Ecto neural progenitor cell (in vitro differentiated cells): ENCODE data around the gene CCL22.
"Not testable (repeated sequence)": the region's sequence is repeated elsewhere in the genome, so short reads cannot be mapped to it uniquely, and the experiment has no call there.

Experiments used
- DNase-seq: peaks from one replicate; pipeline ENCODE4 v3.0.0-alpha.2; 2018; ENCODE audit warnings: low spot score

Gene CCL22, protein sequence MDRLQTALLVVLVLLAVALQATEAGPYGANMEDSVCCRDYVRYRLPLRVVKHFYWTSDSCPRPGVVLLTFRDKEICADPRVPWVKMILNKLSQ

DNA sequence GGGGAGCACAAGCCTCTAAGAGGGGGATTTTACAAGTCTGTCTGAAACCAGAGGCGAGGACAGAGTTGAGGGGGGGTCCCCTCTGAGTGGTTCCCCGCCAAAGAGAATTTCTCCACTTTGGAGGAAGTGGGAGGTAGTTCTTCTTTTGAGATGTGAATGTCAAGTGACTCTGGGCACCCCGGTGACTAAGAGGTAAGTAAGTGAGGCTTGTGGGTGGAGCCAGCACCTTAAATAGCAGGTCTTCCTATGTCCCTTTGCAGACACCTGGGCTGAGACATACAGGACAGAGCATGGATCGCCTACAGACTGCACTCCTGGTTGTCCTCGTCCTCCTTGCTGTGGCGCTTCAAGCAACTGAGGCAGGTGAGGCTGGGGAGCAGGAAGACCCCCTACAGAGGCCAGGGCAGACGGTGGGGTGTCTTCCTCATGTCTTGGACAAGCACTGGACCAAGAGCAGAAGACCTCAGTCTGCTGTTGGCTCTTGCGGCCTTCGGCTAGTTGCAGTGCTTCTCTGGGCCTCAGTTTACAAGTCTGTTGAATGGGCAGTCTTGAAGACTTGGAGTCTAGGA lies at the start of gene CCL22:
TSS of gene CCL22 (plus strand) at position 257 of the 569 bp plus-strand sequence. CDS start at position 291, 34 bp downstream.
- DNase-seq, result no peak

DNA sequence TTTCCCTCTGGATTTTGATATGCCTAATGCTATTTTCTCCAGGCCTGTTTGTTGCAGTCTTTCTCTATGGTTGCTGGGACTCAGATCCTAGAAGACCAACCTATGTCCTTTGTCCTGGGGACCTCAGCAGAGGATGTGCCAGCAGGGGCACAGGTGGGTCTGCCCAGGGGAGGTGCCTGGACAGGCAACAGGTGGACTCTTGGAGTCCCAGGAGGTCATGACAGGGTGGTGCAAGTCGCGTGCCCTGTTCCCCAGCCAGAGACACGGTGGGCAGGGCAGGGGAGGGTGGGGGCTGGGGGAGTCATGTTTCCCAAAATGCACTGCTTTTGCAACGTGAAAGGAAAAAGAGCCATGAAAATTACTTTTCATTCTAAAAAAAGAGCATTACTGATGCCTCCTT lies 47.8 kb upstream of the CCL22 start:
- DNase-seq, result no peak

DNA sequence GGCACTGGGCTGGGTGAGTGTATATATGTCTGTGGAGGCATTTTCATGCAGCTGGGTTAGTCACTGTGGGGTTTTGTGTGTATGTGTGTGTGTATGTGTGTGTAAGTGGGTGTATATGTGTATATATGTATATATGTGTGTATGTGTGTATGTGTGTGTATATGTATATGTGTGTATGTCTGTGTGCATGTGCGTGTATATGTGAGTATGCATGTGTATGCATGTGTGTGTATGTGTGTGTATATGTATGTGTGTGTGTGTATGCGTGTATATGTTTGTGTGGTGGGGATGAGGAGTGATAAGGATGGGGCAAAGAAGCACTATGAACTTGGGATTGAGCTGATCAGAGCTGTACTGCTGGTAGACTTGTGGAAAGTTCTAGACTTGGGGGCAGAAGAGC lies 45.1 kb upstream of the CCL22 start:
- DNase-seq, result no peak

DNA sequence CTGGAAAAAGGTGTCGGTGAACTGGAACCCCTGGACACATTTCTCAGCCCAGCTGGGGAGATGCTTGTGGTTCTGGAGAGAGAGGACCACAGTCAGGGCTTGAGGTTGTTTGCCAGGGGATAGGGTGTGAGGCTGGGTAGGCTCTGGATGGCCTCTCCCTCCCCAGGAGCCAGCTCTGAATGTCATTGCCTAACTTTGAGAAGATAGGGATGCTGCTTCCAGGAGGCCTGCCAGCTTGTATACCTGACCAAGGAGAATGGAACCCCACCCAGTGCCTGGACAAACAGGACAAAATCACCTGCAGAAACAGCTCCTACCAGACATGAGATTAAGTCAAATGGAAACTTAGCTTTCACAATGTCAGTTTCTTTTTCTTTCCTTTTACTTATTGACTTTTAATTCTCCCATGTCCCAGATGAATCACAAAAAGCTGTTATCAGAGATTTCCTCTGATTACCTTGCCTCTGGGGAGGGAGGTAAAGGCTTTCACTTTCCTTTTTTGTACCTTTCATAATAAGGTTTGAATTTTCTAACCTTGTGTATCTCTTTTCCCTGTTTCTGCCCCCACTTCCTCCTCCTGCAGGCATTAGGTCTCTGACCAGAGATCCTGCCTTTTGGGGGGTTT lies 44.3 kb upstream of the CCL22 start:
- no peak for DNase-seq

DNA sequence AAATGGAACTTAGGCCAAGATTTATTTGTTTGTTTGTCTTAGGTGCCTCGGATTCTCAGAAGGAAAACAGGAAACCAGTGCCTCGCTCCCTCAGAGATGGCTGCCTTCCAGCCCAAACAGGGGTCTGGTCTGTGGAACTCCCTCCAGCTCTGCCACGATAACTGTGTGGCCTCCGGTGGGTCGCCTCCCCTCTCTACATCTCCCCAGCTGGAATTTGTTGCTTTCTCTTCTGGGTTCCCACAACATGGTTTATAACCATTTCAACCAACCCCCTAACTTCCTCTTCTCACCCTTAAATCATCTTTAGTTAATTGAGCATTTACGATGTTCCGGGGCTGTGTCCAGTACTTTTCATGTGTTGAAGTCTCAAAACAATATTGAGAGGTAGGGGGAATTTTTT lies 43.2 kb upstream of the CCL22 start:
- no peak for DNase-seq

DNA sequence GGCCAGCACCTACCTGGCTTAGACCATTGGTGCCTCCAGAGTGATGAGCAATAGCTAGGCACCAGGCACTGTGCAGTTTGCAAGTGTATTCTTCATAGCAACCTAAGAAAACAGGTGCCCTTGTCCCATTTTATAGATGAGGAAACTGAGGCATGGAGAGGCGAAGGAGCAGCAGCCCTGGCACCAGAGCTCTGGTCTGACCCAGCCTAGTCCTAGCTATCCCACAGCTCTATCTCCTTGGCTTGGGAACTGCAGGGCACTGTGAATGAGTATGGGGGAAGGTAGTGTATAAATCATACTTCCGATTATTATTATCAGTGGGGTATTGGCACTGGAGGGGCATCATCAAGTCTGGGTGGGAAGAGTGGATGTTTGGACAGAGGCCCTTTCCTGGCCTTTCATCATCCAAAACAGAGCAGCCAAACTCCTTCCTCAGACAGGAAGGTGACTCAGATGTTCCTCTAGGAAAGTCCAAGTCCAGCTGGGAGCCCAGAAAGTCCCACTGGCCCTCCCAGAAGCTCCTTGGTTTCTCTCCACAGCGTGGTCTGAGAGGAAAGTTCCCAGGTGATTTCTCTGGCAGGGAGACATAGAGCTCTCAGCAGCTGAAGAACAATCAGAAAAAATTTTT lies 42.1 kb upstream of the CCL22 start:
- no peak for DNase-seq

DNA sequence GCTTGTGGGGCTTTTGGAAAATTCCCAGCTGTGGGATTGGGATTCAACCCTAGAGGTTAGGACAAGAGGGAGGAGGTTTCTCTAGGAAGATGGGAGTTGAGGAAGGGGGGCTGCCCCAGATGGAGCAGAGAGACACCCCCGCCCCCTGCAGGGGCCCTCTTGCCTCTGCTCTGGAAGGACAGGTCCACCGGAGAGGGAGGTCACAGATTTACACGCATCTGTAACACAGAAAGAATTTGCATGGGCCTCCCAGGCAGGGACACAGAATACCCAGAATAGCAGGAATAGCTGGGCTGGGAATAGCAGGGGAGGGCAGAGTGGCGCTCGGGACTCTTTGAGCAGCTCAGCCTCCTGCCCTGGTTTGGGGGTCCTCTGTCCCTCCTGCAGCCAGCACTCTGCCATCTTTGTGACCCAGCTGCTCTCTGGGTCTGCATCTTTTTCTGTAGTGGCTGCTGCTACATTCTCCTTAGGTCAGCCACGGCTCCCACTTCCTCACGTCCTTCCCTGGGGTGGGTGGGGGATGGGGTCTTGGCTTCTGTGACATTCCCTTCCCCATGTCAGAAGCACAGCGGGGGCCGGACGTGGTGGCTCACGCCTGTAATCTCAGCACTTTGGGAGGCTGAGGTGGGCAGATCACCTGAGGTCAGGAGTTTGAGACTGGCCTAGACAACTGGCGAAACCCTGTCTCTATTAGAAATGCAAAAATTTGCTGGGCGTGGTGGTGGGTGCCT lies 40.2 kb upstream of the CCL22 start:
- DNase-seq, result peak; percentile 55

DNA sequence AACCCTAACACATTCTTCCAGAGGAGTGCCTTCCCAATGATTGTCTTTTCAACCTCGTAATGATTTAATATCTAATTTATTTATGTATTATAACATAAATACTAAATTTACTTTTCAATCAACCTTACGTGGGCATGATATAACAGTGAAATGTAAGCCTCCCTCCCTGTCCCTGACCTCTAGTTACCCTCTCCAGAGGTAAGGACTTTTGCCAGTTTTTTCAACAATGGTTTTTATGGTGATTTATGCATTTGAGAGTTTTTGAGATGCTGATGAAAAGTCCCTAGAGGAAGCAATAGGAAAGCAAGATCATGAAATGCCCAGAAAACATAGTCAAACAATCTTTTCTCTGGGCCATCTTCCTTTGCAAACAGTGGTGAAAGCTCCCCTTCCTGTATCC lies 38.9 kb upstream of the CCL22 start:
- no peak for DNase-seq

DNA sequence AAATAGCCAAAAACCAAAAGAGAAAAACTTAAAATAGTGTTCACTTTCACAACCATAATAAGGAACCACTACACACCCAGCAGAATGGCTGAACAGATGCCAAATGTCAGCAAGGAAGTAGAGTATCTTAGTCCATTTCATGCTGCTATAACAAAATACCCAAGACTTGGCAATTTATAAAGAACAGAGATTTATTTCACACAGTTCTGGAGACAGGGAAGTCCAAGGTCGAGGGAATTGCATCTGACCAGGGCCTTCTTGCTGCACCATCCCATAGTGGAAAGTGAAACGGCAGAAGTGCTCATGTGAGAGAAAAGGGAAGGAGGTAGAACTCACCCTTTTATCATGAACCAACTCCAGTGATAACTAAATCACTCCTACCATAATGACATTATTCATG lies 33.8 kb upstream of the CCL22 start:
- no peak for DNase-seq

DNA sequence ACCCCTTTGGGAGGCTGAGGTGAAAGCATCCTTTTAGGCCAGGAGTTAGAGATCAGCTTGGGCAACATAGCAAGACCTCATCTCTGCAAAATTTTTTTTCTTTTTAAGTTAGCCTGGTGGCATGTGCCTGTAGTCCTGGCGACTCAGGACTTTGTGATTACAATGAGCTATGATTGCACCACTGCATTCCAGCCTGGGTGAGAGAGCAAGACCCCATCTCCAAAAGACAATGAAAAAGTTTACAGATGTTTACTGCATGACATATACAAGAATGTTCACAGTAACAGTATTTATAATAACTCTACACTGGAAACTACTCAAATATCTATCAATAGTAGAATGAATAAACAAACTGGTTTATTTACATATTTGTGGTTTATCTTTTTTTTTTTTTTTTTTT lies 33.1 kb upstream of the CCL22 start:
- no peak for DNase-seq

DNA sequence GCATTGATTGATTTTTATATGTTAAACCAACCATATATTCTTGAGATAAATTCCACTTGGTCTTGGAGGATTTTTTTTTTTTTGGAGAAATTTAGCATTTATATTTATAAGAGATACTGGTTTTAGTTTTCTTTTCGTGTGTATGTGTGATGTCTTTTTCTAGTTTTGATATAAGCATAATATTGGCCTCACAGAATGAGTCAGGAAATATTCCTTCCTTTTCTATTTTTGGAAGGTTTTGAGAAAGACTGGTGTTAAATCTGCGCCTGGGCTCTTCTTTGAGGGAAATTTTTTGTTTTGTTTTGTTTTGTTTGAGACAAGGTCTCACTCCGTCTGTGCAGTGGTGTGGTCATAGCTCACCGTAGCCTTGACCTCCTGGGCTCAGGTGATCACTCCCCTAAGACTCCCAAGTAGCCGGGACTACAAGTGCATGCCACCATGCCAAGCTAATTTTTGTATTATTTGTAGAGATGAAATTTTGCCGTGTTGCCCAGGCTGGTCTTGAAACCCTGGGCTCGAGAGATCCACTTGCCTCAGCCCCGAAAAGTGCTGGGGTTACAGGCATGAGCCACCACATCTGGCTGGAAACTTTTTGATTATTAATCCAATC lies 28.8 kb upstream of the CCL22 start:
- DNase-seq, result no peak

DNA sequence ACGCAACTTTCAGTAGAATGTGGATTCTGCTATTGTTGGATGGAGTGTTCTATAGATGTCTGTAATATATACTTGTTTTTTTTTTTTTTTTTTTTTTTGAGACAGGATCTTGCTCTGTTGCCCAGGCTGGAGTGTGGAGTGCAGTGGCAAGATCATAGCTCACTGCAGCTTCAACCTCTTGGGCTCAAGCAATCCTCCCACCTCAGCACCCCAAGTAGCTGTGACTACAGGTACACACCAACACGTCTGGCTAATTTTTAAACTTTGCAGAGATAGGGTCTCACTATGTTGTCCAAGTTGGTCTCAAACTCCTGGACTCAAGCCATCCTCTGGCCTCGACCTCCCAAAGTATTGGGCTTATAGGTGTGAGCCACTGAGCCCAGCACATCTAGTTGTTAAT lies 27.2 kb upstream of the CCL22 start:
- DNase-seq, result no peak

DNA sequence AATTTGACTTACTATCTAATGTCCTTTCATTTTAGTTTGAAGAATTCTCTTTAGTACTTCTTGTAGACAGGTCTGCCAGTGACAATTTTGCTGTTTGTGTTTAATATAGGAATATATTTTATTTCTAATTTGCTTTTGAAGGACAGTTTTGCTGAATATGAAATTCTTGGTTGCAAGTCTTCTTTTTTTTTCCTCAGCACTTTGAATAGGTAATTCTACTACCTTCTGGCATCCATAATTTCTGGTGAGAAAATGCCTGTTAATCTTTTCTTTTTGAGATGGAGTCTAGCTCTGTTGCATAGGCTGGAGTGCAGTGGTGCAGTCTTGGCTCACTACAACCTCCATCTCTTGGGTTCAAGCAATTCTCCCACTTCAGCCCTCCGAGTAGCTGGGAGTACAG lies 25.2 kb upstream of the CCL22 start:
- DNase-seq, result no peak

DNA sequence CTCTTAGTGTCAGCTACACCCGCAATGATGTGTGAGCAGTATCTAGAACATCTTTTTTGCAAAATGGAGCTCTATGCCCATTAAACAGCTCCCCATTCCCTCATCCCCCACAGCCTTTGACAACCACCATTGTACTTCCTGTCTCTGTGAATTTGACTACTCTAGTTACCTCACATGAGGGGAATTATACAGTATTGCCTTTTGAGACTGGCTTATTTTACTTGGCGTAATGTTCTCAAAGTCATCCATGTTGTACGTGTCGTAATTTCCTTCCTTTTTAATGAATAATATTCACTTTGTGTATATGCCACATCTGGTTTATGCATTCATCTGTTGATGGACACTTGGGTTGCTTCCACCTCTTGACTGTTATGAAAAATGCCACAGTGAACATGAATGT lies 23.2 kb upstream of the CCL22 start:
- no peak for DNase-seq

DNA sequence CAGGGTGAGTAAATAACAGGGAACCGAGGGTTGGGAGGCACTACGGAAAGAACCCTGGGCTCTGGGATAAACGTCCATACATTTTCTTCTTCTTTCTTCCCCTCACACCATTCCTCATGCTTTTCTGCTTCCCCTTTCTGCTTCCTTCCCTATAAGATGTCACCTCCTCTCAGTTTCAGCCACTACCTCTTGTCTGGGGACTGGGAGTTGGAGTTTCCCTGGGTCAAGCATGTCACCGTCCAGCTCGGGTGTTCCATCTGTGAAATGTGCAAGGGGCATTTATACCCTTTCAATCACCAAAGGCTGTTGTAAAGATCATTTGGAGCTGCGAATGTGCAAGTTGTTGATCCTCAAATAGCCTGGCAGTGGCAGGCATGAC lies 17.5 kb upstream of the CCL22 start:
- no peak for DNase-seq

DNA sequence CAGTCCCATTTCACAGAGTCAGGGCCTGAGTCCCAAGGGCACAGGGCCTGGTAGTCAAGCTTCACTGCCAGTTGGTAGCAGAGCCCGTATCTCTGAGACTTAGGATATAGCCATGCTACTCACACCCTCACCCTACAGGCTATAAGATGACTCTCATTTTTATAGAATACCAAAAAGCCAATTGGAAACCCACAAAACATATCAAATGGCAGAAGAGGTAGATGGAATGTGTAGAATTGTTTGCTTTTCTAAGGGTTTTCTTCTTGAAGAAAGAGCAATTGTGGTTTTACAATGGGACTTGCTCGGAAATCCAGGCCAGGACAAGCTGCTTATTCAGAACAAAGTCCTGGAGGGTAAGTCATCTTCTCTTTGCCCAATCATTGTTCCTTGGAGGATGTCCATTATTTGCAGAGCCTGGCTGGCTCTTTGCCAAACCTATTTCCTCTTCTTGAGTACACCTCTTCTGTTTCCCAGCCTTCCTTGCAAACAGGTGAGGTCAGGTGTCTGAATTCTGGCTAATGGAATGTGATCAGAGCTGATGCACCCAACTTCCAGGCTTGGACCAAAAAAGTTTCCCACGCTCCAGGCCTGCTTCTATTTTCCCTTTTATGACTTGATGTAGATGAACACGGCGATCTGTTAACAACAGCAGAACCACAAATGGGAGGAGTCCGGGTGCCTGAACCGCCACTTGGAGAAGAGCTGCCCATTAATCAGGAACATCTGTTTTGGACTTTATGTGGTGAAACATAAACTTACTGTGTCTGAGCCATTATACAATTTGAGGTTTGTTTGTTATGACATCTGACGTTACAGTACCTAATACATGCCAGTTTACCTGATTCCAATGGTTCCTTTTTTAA lies 16.9 kb upstream of the CCL22 start:
- DNase-seq, result no peak

DNA sequence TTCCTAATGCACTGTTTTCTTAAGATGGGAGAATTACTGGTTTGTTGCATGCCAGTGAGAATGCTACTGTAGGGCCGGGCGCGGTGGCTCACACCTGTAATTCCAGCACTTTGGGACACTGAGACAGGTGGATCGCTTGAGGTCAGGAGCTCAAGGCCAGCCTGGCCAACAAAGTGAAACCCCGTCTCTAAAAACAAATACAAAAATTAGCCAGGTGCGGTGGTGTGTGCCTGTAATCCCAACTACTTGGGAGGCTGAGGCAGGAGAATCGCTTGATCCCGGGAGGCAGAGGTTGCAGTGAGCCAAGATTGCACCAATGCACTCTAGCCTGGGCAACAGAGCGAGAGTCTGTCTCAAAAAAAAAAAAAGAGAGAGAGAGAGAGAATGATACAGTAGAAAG lies 16.0 kb upstream of the CCL22 start:
- DNase-seq, result not testable (repeated sequence)

DNA sequence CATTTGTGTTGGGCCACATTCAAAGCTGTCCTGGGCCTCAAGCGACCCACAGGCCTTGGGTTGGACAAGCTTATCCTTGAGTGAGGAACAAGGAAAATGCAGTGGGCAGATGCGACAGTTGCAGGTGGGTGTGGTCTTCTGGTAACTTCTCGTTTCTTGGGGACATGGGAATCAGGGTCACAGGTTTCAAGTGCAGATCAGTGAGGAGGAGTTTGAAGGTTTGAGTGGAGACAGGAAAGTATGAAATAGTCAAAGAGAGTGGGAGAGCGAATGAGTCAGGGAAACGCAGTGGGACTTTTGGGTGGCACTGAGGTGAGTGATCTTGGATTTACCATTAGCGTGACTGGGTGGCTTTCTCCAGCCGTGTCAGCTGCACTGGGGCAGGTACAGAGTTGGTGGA lies 15.4 kb upstream of the CCL22 start:
- no peak for DNase-seq

DNA sequence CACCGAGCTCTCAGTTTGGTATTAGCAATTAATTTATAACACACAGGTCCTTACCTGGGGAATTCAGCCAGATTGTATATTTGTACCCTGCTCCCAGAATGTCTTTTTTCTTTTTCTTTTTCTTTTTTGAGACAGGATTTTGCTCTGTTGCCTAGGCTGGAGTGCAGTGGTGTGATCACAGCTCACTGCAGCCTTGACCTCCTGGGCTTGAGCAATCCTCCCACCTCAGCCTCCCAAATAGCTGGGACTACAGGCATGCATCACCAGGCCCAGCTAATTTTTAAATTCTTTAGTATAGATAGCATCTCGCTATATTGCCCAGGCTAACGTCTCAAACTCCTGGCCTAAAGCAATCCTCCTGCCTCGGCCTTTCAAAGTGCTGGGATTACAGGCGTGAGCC lies 14.5 kb upstream of the CCL22 start:
- DNase-seq, result not testable (repeated sequence)

DNA sequence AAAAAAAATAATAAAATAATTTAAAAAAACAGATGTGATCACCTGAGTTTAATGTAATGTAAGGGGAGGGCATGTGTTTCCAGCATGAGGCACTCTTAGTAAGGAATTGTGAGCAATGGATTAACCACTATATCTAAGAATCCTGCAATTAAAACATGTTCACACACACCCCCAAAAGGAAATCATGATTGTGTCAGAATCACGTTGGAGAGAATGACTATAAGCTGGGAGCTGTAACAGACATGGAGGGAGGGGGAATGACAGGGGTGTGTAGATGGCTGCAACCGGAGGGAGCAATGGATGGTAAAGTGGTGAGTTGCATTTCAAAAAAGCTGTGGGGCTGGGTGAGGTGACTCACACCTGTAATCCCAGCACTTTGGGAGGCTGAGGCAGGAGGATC lies 13.6 kb upstream of the CCL22 start:
- DNase-seq, result no peak

DNA sequence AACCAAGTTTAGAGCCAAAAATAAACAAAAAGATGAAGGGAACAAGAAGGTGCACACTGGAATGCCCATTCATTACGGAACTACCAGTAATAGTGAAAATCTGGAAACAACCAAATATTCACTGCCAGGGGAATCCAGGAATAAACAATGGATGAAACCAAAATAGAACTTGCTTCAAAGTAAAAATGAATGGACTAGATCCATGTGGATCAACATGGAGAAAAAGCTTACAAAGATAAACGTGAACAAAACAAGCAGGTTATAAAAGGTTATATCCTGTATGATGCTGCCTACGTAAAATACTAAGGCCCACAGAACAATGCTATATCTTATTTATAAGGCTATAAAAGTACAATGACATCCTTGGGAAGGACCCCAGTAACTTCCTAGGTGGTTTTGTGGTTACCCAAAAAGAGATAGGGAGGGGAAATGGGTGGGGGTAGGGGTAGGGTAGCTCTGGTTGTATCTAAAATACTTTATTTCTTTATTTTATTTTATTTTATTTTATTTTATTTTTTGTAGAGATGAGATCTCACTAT lies 12.8 kb upstream of the CCL22 start:
- DNase-seq, result no peak
